Skeletal muscle tissue (tissue), 4 donors: ENCODE results near the gene ANO1. TPM values are rescaled to one million over a fixed set of nuclear protein-coding genes. Genes with fewer than 3 reads are reported as not detected.
A peak's percentile ranks its signal among the peaks of the same experiment; 100 is the strongest.

Experiments
- H3K27ac ChIP-seq: one replicate; pipeline ENCODE4 v1.7.0; 2013; ENCODE audit warnings: mild to moderate bottlenecking, low read depth, low read length, inconsistent platforms
- H3K27me3 ChIP-seq, 3 donors: one replicate each; pipeline ENCODE4 v1.7.0; 2013; ENCODE audit warnings: low read length in 3 of 3; ENCODE audit not compliant: control insufficient read depth in 3 of 3, insufficient read depth in 3 of 3
- H3K36me3 ChIP-seq, 3 donors: one replicate each; pipeline ENCODE4 v1.7.0; 2013; ENCODE audit warnings: low read length in 3 of 3; ENCODE audit not compliant: control insufficient read depth in 3 of 3, insufficient read depth in 3 of 3
- H3K4me1 ChIP-seq, 3 donors: one replicate each; pipeline ENCODE4 v1.7.0; 2013; ENCODE audit warnings: low read length in 3 of 3, mild to moderate bottlenecking in 3 of 3; ENCODE audit not compliant: control insufficient read depth in 3 of 3, insufficient read depth in 3 of 3
- H3K4me3 ChIP-seq, 3 donors: one replicate each; pipeline ENCODE4 v1.7.0; 2013; ENCODE audit warnings: low read length in 3 of 3
- H3K9ac ChIP-seq, 3 donors: one replicate each; pipeline ENCODE4 v1.7.0; 2013; ENCODE audit warnings: low read length in 3 of 3, mild to moderate bottlenecking in 3 of 3, moderate library complexity in 2 of 3, low read depth in 1 of 3
- H3K9me3 ChIP-seq, 3 donors: one replicate each; pipeline ENCODE4 v1.7.0; 2013; ENCODE audit warnings: low read length in 3 of 3; ENCODE audit not compliant: control insufficient read depth in 3 of 3
- total RNA-seq: library from RNA; depleted of rRNA; stranded (reverse); fragments of >200 nt; gene quantifications from one replicate; pipeline ENCODE4 v1.2.3, GENCODE V29; 2014
- donor health status: Osteomylitis.

ANO1 gene
- total RNA-seq, 1 donor from 2014 or later = 1.6 TPM

- Histone ChIP-seq H3K9me3 (no peaks in the 10 kb centered on the region), H3K4me1 (peaks cover 2 to 20% (median 2%) of the 10 kb centered on the region in 3 donors), H3K4me3 (no peak overlapping the region), H3K27ac (no peak overlapping the region), H3K9ac (no peak overlapping the region), H3K36me3 (no peaks in the 10 kb centered on the region), H3K27me3 (peaks cover 0 to 22% (median 10%) of the 10 kb centered on the region in 3 donors)
Measured at GRCh38 chr11:70122490-70123198, 44.5 kb downstream of the ANO1 start.

DNA sequence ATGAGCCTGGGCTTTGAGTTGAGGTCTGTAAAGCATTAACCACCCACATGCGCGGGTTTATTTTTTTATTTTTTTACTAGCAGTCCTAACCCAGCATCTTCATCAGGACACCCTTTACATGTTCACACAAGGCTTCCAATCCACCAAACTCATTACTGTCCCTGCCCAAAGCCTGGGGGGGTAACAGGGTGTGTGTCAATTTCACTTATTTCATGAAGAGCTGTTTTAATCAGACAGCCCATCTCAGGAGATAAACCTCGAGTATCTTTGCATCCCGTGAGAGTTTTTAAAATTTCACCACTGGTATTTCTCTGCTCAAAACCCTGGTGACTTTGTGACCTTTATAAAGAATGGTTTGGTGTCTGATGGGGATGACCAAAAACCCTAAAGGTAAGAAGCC lies 45.6 kb downstream of the ANO1 start:
- no peaks in the 10 kb centered on the region for H3K9me3 ChIP-seq
- peaks cover 2 to 20% (median 2%) of the 10 kb centered on the region in 3 donors for H3K4me1 ChIP-seq
- H3K9ac ChIP-seq = no peak overlapping the region
- peaks cover 0 to 22% (median 10%) of the 10 kb centered on the region in 3 donors for H3K27me3 ChIP-seq
- no peaks in the 10 kb centered on the region for H3K36me3 ChIP-seq
- H3K4me3 ChIP-seq = no peak overlapping the region
- peak overlapping the region; percentile 28 for H3K27ac ChIP-seq

DNA sequence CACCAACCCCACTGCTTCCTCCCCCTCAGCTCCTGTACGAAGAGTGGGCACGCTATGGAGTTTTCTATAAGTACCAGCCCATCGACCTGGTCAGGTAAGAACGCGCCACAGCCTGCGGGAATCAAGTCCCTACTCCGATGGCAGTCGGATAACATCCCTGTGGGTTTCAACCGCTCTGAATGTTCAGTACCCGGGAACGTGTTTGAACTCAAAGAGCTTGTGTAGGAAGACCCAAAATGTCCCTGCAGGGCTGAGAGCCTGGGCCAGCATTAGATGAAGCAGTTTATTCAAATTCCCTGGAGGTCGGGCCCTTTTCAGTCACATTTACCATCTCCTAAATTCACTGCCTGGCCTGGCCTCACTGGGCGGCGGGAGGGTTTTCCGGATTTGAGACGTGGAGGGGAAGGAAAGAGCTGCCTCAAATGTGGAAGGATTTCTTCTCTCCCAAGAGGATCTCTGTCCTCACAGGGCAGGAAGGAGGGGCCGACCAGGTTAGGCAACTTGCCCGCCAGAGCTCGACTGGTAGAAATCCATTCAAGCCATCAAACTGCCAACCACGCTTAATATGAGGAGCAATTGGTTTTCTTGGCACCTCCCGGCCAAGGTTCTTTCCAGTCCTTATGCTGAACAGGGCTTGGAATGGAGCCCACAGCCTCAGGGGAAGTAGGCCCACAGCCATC lies 46.3 kb downstream of the ANO1 start:
- no peak overlapping the region for H3K9ac ChIP-seq
- H3K9me3 ChIP-seq = no peaks in the 10 kb centered on the region
- no peak overlapping the region for H3K4me3 ChIP-seq
- H3K4me1 ChIP-seq = peaks cover 2 to 20% (median 2%) of the 10 kb centered on the region in 3 donors
- H3K36me3 ChIP-seq = no peaks in the 10 kb centered on the region
- peaks cover 0 to 22% (median 10%) of the 10 kb centered on the region in 3 donors for H3K27me3 ChIP-seq
- peak overlapping the region; percentile 28 for H3K27ac ChIP-seq

GRCh38 chr11:70126494-70126893 lies 48.4 kb downstream of the ANO1 start:
- Histone ChIP-seq H3K9me3 (no peaks in the 10 kb centered on the region), H3K4me1 (peaks cover 2 to 14% (median 2%) of the 10 kb centered on the region in 3 donors), H3K36me3 (no peaks in the 10 kb centered on the region), H3K27ac (no peak overlapping the region), H3K27me3 (peaks cover 0 to 10% (median 0%) of the 10 kb centered on the region in 3 donors), H3K4me3 (no peak overlapping the region), H3K9ac (no peak overlapping the region)

DNA sequence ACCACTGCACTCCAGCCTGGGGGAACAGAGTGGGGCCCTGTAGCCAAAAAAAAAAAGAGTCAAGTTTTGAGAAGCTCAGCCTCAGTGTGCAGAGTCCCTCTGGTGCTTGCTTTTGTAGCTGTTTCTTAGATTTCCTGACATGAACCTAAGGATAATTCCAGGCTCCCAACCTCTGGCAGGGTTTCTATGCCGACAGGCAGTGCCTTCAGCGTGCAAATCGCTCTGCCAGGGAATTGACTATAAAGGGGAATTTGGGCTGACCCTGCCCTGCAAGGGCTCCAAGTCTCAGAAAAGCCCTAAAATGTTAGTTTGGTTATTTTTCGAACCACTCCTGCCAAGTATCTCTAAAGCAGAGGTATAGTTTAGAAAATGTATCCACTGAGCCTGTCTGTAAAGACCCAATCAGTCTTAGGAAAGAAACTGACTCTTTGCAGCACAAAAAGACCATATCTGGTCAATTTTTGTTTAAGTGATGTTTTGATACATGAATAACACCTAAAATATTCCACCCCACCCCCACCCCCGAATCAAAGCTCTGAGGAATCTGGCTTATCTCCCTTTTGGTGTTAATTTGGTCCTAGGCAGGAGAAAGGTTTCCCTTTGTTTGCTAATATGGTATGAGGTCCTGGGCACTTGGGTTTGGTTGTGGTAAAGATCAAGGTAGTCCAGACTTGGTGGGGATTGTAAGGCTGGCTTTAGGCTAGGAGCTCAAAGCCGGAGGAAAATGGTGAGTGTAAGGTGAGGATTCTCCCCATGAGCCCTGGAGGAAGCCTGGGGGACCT lies 49.7 kb downstream of the ANO1 start:
- Histone ChIP-seq H3K36me3 (no peaks in the 10 kb centered on the region), H3K27ac (no peak overlapping the region), H3K4me3 (no peak overlapping the region), H3K27me3 (peaks cover 0 to 4% (median 0%) of the 10 kb centered on the region in 3 donors), H3K9ac (no peak overlapping the region), H3K4me1 (peaks cover 2 to 14% (median 2%) of the 10 kb centered on the region in 3 donors), H3K9me3 (no peaks in the 10 kb centered on the region)

GRCh38 chr11:70128435-70128906 lies 50.4 kb downstream of the ANO1 start:
- Histone ChIP-seq H3K27ac (no peak overlapping the region), H3K4me1 (peaks cover 2 to 14% (median 2%) of the 10 kb centered on the region in 3 donors), H3K27me3 (peaks cover 0 to under 1% (median 0%) of the 10 kb centered on the region in 3 donors), H3K36me3 (no peaks in the 10 kb centered on the region), H3K4me3 (no peak overlapping the region), H3K9me3 (no peaks in the 10 kb centered on the region), H3K9ac (no peak overlapping the region)

DNA sequence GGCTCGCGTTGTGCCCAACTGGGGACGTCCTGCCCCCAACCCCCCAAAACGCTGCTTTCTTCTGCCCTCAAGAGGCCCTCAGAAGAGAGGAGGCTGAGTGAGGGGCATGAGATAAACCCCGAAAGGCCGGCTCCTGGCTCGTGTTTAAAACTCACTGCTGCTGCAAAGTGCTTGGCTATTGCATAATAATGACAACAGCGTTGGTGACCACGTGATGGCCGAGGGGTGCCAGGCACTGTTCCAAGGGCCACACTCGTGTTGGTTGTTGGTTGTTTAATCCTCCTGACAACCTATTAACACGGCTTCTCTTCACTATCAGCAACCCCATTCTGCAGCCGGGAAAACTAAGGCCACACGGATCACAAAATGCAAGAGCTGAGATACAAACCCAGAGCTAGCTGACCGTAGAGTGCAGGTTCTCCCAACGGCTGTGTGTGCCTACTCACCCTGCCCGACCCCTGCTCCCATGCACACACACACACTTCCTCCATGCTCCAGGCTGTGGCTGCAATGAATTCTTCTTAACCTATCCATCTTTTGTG lies 51.0 kb downstream of the ANO1 start:
- no peaks in the 10 kb centered on the region for H3K9me3 ChIP-seq
- H3K4me1 ChIP-seq = peaks cover 2 to 12% (median 2%) of the 10 kb centered on the region in 3 donors
- H3K4me3 ChIP-seq = no peak overlapping the region
- no peak overlapping the region for H3K9ac ChIP-seq
- H3K36me3 ChIP-seq = no peaks in the 10 kb centered on the region
- H3K27me3 ChIP-seq = no peaks in the 10 kb centered on the region
- H3K27ac ChIP-seq = no peak overlapping the region

DNA sequence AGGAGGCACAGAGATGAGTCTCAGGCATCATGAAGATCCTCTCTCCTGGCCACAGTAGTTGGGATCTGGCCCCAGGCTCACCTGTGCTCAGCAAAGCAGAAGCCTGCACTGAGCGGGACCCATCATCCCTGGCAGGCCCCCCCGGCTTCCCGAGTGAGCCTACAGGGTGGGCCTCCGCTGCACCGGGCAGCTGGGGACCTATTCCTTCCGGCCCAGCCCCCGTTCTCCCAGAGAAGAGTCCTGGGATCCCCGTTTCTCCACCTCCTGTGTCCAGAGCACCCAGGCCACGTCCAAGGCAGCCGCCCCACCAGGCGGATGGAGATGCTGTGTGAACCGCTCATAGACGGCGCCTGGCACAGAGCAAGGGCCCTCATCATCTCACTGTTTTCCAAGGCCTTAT lies 52.5 kb downstream of the ANO1 start:
- Histone ChIP-seq H3K36me3 (no peaks in the 10 kb centered on the region), H3K4me3 (no peak overlapping the region), H3K27me3 (no peaks in the 10 kb centered on the region), H3K9me3 (no peaks in the 10 kb centered on the region), H3K27ac (no peak overlapping the region), H3K4me1 (peaks cover 10 to 14% (median 12%) of the 10 kb centered on the region in 3 donors), H3K9ac (no peak overlapping the region)

GRCh38 chr11:70131606-70132190 lies 53.6 kb downstream of the ANO1 start:
- peaks cover 10 to 18% (median 14%) of the 10 kb centered on the region in 3 donors for H3K4me1 ChIP-seq

More at GRCh38 chr11:70131606-70132190, 53.6 kb downstream of the ANO1 start:
- no peaks in the 10 kb centered on the region for H3K36me3 ChIP-seq
- H3K9ac ChIP-seq = no peak overlapping the region
- no peaks in the 10 kb centered on the region for H3K9me3 ChIP-seq
- no peak overlapping the region for H3K4me3 ChIP-seq
- no peaks in the 10 kb centered on the region for H3K27me3 ChIP-seq
- no peak overlapping the region for H3K27ac ChIP-seq
